Calu3 (cell line): ENCODE data around the gene DTHD1. TPM values are rescaled to one million over a fixed set of nuclear protein-coding genes. Genes with fewer than 3 reads are reported as not detected.

Experiments
- BruUV-seq: library from RNA; stranded (reverse); fragments of 400-500 nt; replicated peaks from 2 replicates; lab custom pipeline; 2021; lab: Mats Ljungman, UMichigan
- CTCF ChIA-PET: fragments of 300-600 bp; sonication (Branson Sonifier 250); formaldehyde crosslinking; loops from one replicate; lab custom pipeline; 2022; ENCODE audit warnings: antibody characterized with exemption; lab: Charles Lee
- DNase-seq: peaks from one replicate; pipeline ENCODE4 v3.0.0; 2022
- H3K27ac Mint-ChIP-seq: one replicate; pipeline ENCODE4 v1.8.0; 2022; ENCODE audit warnings: mixed read lengths; ENCODE audit not compliant: unreplicated experiment
- H3K27me3 Mint-ChIP-seq: one replicate; pipeline ENCODE4 v1.8.0; 2022; ENCODE audit warnings: mixed read lengths; ENCODE audit not compliant: unreplicated experiment
- H3K36me3 Mint-ChIP-seq: one replicate; pipeline ENCODE4 v1.8.0; 2022; ENCODE audit warnings: mild to moderate bottlenecking, moderate library complexity, mixed read lengths; ENCODE audit not compliant: insufficient read depth, unreplicated experiment
- H3K4me1 Mint-ChIP-seq: one replicate; pipeline ENCODE4 v1.8.0; 2022; ENCODE audit warnings: mild to moderate bottlenecking, low read depth, mixed read lengths; ENCODE audit not compliant: unreplicated experiment
- H3K4me3 Mint-ChIP-seq: one replicate; pipeline ENCODE4 v1.8.0; 2022; ENCODE audit warnings: mild to moderate bottlenecking, low read depth, moderate library complexity, mixed read lengths; ENCODE audit not compliant: unreplicated experiment
- H3K9me3 Mint-ChIP-seq: one replicate; pipeline ENCODE4 v1.8.0; 2022; ENCODE audit warnings: low read depth, mixed read lengths; ENCODE audit not compliant: unreplicated experiment
- intact Hi-C: fragments of 100-400 bp; cut with micrococcal nuclease; formaldehyde crosslinking; loops from one replicate; pipeline ENCODE4 v1.10.0; 2022; ENCODE audit not compliant: unreplicated experiment
- total RNA-seq: library from RNA; stranded (reverse); gene quantifications from 2 replicates; pipeline ENCODE4 v1.2.3, GENCODE V29; 2022
- TF ChIP-seq, protein P1 (sequence below): fragments of 200-600 bp; IDR thresholded peaks from one replicate; pipeline ENCODE4 v1.8.0; 2022; ENCODE audit warnings: antibody characterized with exemption; ENCODE audit not compliant: unreplicated experiment

Gene DTHD1
- total RNA-seq, 1 experiment from 2014 or later: not detected

DNA sequence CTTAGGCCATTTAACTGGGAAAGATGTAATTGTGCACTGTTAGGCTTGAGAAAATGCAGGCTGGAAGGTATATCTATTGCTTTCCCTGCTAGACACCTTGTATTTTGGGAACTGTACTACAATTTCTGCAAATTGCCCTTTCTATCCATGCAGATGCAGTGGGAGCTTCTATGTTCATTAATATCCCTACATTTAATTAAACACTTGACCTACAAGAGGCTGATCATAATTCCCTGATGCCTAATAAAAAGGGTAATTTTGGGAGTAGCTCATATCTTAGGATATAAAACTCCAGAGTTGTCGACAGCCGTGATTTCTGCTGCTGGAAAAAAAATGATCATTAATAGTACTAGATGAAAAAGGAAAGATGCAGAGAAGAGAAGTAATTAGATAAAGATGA, 19.7 kb downstream of the DTHD1 start:
- H3K36me3 Mint-ChIP-seq: no peaks in the 10 kb centered on the region
- H3K9me3 Mint-ChIP-seq: no peaks in the 10 kb centered on the region
- no peak for DNase-seq
- no peaks in the 10 kb centered on the region for H3K4me1 Mint-ChIP-seq
- TF ChIP-seq, protein P1, sequence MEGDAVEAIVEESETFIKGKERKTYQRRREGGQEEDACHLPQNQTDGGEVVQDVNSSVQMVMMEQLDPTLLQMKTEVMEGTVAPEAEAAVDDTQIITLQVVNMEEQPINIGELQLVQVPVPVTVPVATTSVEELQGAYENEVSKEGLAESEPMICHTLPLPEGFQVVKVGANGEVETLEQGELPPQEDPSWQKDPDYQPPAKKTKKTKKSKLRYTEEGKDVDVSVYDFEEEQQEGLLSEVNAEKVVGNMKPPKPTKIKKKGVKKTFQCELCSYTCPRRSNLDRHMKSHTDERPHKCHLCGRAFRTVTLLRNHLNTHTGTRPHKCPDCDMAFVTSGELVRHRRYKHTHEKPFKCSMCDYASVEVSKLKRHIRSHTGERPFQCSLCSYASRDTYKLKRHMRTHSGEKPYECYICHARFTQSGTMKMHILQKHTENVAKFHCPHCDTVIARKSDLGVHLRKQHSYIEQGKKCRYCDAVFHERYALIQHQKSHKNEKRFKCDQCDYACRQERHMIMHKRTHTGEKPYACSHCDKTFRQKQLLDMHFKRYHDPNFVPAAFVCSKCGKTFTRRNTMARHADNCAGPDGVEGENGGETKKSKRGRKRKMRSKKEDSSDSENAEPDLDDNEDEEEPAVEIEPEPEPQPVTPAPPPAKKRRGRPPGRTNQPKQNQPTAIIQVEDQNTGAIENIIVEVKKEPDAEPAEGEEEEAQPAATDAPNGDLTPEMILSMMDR: no peak
- no peak overlapping the region for H3K4me3 Mint-ChIP-seq
- CTCF ChIA-PET: no interaction called here
- no TSS peak for BruUV-seq
- intact Hi-C loops: no loop called here
- no peak overlapping the region for H3K27ac Mint-ChIP-seq
- no peaks in the 10 kb centered on the region for H3K27me3 Mint-ChIP-seq

DNA sequence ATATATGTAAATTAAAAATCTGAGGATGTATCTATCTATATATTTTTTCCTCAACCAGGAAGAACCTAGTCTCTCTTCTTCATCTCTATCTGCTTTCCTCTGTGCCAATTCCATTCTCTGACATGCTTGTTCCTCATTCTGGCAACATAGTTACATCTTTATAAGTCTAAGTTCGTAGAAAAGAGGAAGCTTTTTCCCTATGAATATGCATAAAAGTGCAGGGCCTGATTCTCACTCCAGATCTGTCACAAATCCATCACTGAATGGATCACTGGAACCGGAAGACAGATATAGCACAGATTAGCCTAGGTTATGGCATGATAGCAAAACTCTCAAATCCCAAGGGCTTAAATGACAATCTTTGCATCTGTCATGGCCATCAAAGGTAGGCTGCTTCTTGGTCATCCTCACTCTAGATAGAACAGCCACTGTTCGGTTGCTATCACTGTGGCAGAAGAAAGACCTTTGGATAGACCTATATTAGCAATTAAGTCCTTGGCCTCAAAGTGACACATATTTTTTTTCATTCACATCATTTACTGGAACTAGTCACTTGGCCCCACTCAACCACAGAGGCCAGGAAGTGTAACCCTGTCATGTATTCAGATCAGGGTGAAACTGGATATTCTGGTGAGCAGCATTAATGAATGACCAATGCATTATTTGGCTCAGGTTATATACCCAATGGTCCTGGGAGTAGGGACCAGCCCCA, 22.2 kb downstream of the DTHD1 start:
- Mint-ChIP-seq H3K36me3 (no peaks in the 10 kb centered on the region), H3K9me3 (no peaks in the 10 kb centered on the region), H3K4me3 (no peak overlapping the region), H3K27me3 (no peaks in the 10 kb centered on the region), H3K27ac (no peak overlapping the region), H3K4me1 (no peaks in the 10 kb centered on the region)
- intact Hi-C loops: no loop called here
- TF ChIP-seq, protein P1: no peak
- CTCF ChIA-PET: no interaction called here
- BruUV-seq: no TSS peak
- DNase-seq: no peak

DNA sequence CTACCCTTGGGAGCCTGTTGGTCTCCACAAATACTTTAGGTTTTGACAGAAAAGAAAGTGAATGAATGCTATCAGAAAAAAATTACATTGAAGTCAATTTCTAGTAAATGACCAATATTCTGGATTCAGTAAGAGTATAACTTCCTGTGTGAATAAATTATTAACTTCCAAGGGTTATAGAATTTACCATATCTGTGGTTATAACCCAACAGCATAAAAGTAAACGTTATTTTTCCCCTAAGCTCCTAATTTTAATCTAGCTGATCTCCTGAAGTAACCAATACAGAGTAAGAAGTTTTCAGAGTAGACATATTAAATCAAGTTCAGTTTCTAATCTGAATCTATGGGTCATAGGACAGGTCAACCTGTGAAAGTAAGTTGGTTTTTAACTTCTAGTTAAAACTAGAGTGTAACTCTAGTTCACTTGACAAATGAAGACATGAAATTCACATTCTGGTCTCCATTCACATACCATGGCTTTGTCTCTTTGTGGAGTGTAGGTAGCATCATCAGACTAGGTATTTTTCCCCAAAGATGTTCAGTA, 22.8 kb downstream of the DTHD1 start:
- no peak for DNase-seq
- CTCF ChIA-PET: no interaction called here
- Mint-ChIP-seq H3K27ac (no peak overlapping the region), H3K4me3 (no peak overlapping the region), H3K36me3 (no peaks in the 10 kb centered on the region), H3K4me1 (no peaks in the 10 kb centered on the region), H3K9me3 (no peaks in the 10 kb centered on the region), H3K27me3 (no peaks in the 10 kb centered on the region)
- TF ChIP-seq, protein P1: no peak
- intact Hi-C loops: no loop called here
- no TSS peak for BruUV-seq

DNA sequence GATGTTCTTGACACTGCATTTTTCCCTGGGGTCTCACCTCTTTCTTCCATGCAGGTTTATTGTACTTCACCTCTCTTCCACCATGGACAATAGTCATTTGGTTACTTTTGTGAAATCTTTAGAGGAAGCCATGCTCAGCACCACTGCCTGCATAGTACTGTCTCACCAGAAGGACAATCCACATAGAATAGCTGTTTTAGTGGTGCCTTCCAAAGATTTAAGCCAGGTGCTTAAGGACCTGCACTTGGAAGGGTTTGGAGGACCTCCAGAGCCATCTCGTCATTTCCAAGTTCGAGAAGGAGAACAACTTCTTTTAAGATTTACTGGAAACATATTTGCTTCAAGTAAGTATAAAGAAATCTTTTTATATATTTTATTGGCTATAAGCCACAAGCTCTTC, 26.7 kb downstream of the DTHD1 start:
- TF ChIP-seq, protein P1: no peak
- H3K27ac Mint-ChIP-seq: no peak overlapping the region
- CTCF ChIA-PET: no interaction called here
- no TSS peak for BruUV-seq
- no peaks in the 10 kb centered on the region for H3K27me3 Mint-ChIP-seq
- H3K9me3 Mint-ChIP-seq: no peaks in the 10 kb centered on the region
- intact Hi-C loops: no loop called here
- H3K4me3 Mint-ChIP-seq: no peak overlapping the region
- no peak for DNase-seq
- no peaks in the 10 kb centered on the region for H3K4me1 Mint-ChIP-seq
- H3K36me3 Mint-ChIP-seq: no peaks in the 10 kb centered on the region
